ENCODE results near the gene TTC33. TPM values are rescaled to one million over a fixed set of nuclear protein-coding genes. Genes with fewer than 3 reads are reported as not detected.

TTC33 gene
- total RNA-seq, 3 donors from 2014 or later = 17.6 to 28.1 (median 18.4) TPM

- TF ChIP-seq POLR2AphosphoS5 (IDR thresholded peaks at IDR 0.05) (no peak), POLR2A (IDR thresholded peaks at IDR 0.05) (no peak), CTCF (IDR thresholded peaks at IDR 0.05) (no peak)
- Histone ChIP-seq H3K27me3 (no peaks in the 10 kb centered on the region), H3K4me1 (no peaks in the 10 kb centered on the region), H3K36me3 (no peaks in the 10 kb centered on the region), H3K27ac (no peak overlapping the region), H3K9me3 (no peaks in the 10 kb centered on the region), H3K4me3 (no peak overlapping the region)
- no peak for DNase-seq (ENCODE audit: low spot score in 2 of 2)
- intact Hi-C loops (cut with DNase I; ENCODE audit: low total_unique reads) = no loop called here
These were observed 204.0 kb downstream of the TTC33 start for GRCh38 chr5:40551496-40552491.

GRCh38 chr5:40550481-40550880 is 205.3 kb downstream of the TTC33 start:
- Histone ChIP-seq H3K4me3 (no peak overlapping the region), H3K27ac (no peak overlapping the region), H3K9me3 (no peaks in the 10 kb centered on the region), H3K36me3 (no peaks in the 10 kb centered on the region), H3K27me3 (no peaks in the 10 kb centered on the region), H3K4me1 (no peaks in the 10 kb centered on the region)
- no peak for DNase-seq (ENCODE audit: low spot score in 2 of 2)
- no peak for TF ChIP-seq POLR2AphosphoS5 (IDR thresholded peaks at IDR 0.05)
- no peak for TF ChIP-seq CTCF (IDR thresholded peaks at IDR 0.05)
- intact Hi-C loops (cut with DNase I; ENCODE audit: low total_unique reads) = no loop called here

GRCh38 chr5:40549616-40550015 is 206.1 kb downstream of the TTC33 start:
- intact Hi-C loops (cut with DNase I; ENCODE audit: low total_unique reads) = no loop called here
- H3K9me3 ChIP-seq = no peaks in the 10 kb centered on the region
- no peaks in the 10 kb centered on the region for H3K36me3 ChIP-seq
- H3K27me3 ChIP-seq = no peaks in the 10 kb centered on the region
- no peaks in the 10 kb centered on the region for H3K4me1 ChIP-seq
- TF ChIP-seq POLR2AphosphoS5 (IDR thresholded peaks at IDR 0.05) (no peak), CTCF (IDR thresholded peaks at IDR 0.05) (no peak), POLR2A (IDR thresholded peaks at IDR 0.05) (no peak)
- H3K4me3 ChIP-seq = no peak overlapping the region
- no peak for DNase-seq (ENCODE audit: low spot score in 2 of 2)
- H3K27ac ChIP-seq = no peak overlapping the region

DNA sequence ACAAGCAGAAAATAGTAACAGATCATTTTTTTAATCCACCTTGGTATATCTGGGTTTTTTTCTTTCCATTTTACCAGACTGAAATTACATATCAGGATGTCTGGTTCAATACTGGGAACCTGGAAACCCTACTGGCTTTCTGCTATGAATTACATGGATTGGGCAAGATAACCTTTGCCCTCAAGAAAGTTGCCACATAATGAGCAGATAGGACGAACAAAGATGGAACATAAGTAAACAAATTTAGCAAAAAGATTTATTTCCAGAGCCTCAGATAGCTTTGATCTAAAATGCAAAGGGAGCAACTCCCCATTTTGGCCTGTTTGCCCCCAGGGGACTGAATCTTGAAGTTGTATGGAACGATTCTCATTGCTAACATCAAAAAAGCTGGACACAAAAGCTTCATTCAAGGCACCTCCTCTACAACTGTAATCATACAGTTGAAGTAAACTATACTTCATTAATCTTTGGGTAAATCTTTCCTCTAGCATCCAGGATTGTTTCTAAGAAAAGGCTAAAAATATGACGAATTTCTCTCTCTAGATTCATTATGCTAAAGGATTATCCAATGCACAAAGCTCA is 207.7 kb downstream of the TTC33 start:
- no peaks in the 10 kb centered on the region for H3K4me1 ChIP-seq
- no peaks in the 10 kb centered on the region for H3K36me3 ChIP-seq
- H3K4me3 ChIP-seq = no peak overlapping the region
- TF ChIP-seq CTCF (IDR thresholded peaks at IDR 0.05) = no peak
- TF ChIP-seq POLR2AphosphoS5 (IDR thresholded peaks at IDR 0.05) = no peak
- TF ChIP-seq POLR2A (IDR thresholded peaks at IDR 0.05) = no peak
- no peaks in the 10 kb centered on the region for H3K9me3 ChIP-seq
- DNase-seq (ENCODE audit: low spot score in 2 of 2) = no peak
- intact Hi-C loops (cut with DNase I; ENCODE audit: low total_unique reads) = no loop called here
- no peak overlapping the region for H3K27ac ChIP-seq
- no peaks in the 10 kb centered on the region for H3K27me3 ChIP-seq

- Histone ChIP-seq H3K4me3 (no peak overlapping the region), H3K27ac (no peak overlapping the region), H3K4me1 (no peaks in the 10 kb centered on the region), H3K9me3 (no peaks in the 10 kb centered on the region), H3K36me3 (no peaks in the 10 kb centered on the region), H3K27me3 (no peaks in the 10 kb centered on the region)
- intact Hi-C loops (cut with DNase I; ENCODE audit: low total_unique reads) = no loop called here
- no peak for TF ChIP-seq POLR2A (IDR thresholded peaks at IDR 0.05)
- TF ChIP-seq CTCF (IDR thresholded peaks at IDR 0.05) = no peak
- no peak for TF ChIP-seq POLR2AphosphoS5 (IDR thresholded peaks at IDR 0.05)
- no peak for DNase-seq (ENCODE audit: low spot score in 2 of 2)
These were observed 208.2 kb downstream of the TTC33 start for GRCh38 chr5:40547557-40547956.
